K562 (cell line): ENCODE results near the gene ASIC3. TPM values are rescaled to one million over a fixed set of nuclear protein-coding genes. Genes with fewer than 3 reads are reported as not detected.

Experiments used
- ATAC-seq: fragments of 200-7000 bp; cut with Tn5 transposase; 3 replicates; pipeline ENCODE4 v1.9.1; 2020; ENCODE audit warnings: moderate library complexity
- BruUV-seq: library from RNA; stranded (reverse); fragments of 400-500 nt; replicated peaks from 2 replicates; lab custom pipeline; 2021; lab: Mats Ljungman, UMichigan
- CTCF ChIA-PET: fragments of 300-600 bp; formaldehyde crosslinking; extraction: SDS; loops from one replicate; lab custom pipeline; 2021; ENCODE audit warnings: low intra/inter-chr PET ratio; lab: Yijun Ruan, JAX
- POLR2A ChIA-PET: fragments of 300-600, 350-650 bp; sonication (Branson Sonifier 250); formaldehyde crosslinking; extraction: SDS; loops from one replicate; lab custom pipeline; 2021; ENCODE audit warnings: antibody characterized with exemption, inconsistent platforms; lab: Yijun Ruan, JAX
- DNase-seq, 4 experiments: peaks; one replicate each; pipeline versions ENCODE4 v3.0.0 to v3.0.0-alpha.2; 2011 to 2018; ENCODE audit warnings: low spot score in 3 of 4, mixed read lengths in 3 of 4; ENCODE audit errors: extremely low read depth in 1 of 4
- FAIRE-seq: peaks from 2 replicates; lab custom pipeline; 2011; peaks lifted over from hg19 to GRCh38; lab: Jason Lieb, UNC
- H2AFZ ChIP-seq: 2 replicates; pipeline ENCODE4 v1.6.0; 2011; ENCODE audit warnings: low read depth, low read length, control low read depth, inconsistent platforms
- H3K27ac ChIP-seq: fragments of 200-600 bp; 3 replicates; pipeline ENCODE4 v1.8.0; 2011; ENCODE audit warnings: low read depth, mild to moderate bottlenecking, control low read depth, inconsistent platforms, low read length, moderate library complexity, mixed read lengths; ENCODE audit errors: extremely low read depth
- H3K27me3 ChIP-seq, 2 experiments: fragments of 300-600 bp in 1 of 2; 2 replicates in 1 of 2; 3 replicates in 1 of 2; pipeline versions ENCODE4 v1.6.0 to v1.8.0; 2011; ENCODE audit warnings: inconsistent platforms in 2 of 2, low read length in 2 of 2, mild to moderate bottlenecking in 1 of 2, mixed read lengths in 1 of 2, moderate library complexity in 1 of 2; ENCODE audit not compliant: control insufficient read depth in 2 of 2, insufficient read depth in 2 of 2
- H3K36me3 ChIP-seq: fragments of 300-600 bp; 3 replicates; pipeline ENCODE4 v1.8.0; 2011; ENCODE audit warnings: mild to moderate bottlenecking, low read length, inconsistent platforms; ENCODE audit not compliant: control insufficient read depth, insufficient read depth
- H3K4me1 ChIP-seq, 2 experiments: fragments of 200-600 bp in 1 of 2; replicated peaks in 1 of 2; 2 replicates in 1 of 2; 3 replicates in 1 of 2; pipeline versions ENCODE4 v1.5.1 to v1.8.0; 2011; ENCODE audit warnings: inconsistent platforms in 2 of 2, low read length in 2 of 2, mild to moderate bottlenecking in 1 of 2, mixed read lengths in 1 of 2, moderate library complexity in 1 of 2; ENCODE audit not compliant: control insufficient read depth in 2 of 2, insufficient read depth in 2 of 2
- H3K4me2 ChIP-seq: 2 replicates; pipeline ENCODE4 v1.6.1; 2011; ENCODE audit warnings: low read length, control low read depth, inconsistent platforms, mixed read lengths; ENCODE audit not compliant: insufficient read depth
- H3K4me3 ChIP-seq: fragments of 200-600 bp; sonication (generic), shearing (Covaris generic); 2 replicates; pipeline ENCODE4 v1.5.1; 2016; ENCODE audit warnings: control low read depth, inconsistent platforms
- H3K79me2 ChIP-seq: fragments of 200-600 bp; 3 replicates; pipeline ENCODE4 v1.8.0; 2011; ENCODE audit warnings: low read length, inconsistent platforms; ENCODE audit not compliant: control insufficient read depth, insufficient read depth
- H3K9ac ChIP-seq, 2 experiments: 2 replicates each; pipeline versions ENCODE4 v1.6.0 to v1.6.1; 2011; ENCODE audit warnings: low read depth in 2 of 2, low read length in 2 of 2, control low read depth in 1 of 2, inconsistent platforms in 1 of 2, mild to moderate bottlenecking in 1 of 2, mixed read lengths in 1 of 2; ENCODE audit not compliant: insufficient read depth in 1 of 2
- H3K9me1 ChIP-seq: one replicate; pipeline ENCODE4 v1.6.0; 2011; ENCODE audit warnings: inconsistent platforms, mild to moderate bottlenecking, low read length, moderate library complexity; ENCODE audit not compliant: control insufficient read depth, insufficient read depth
- H3K9me3 ChIP-seq: replicated peaks from 2 replicates; pipeline ENCODE4 v1.5.1; 2011; ENCODE audit warnings: low read depth, low read length, inconsistent platforms; ENCODE audit not compliant: control insufficient read depth, insufficient read depth
- H4K20me1 ChIP-seq: replicated peaks from 2 replicates; pipeline ENCODE4 v1.6.1; 2011; ENCODE audit warnings: low read length, inconsistent platforms, mixed read lengths; ENCODE audit not compliant: control insufficient read depth, insufficient read depth
- CBX1 ChIP-seq: sonication (generic); IDR thresholded peaks from 2 replicates; pipeline ENCODE4 v1.6.1; 2016; ENCODE audit warnings: antibody characterized with exemption, low read depth, mild to moderate bottlenecking
- DACH1 ChIP-seq: fragments of 450-650 bp; IDR thresholded peaks from 2 replicates; pipeline ENCODE4 v1.6.1; 2018; ENCODE audit not compliant: partially characterized antibody
- E2F6 ChIP-seq, 2 experiments: IDR thresholded peaks; 2 replicates each; pipeline ENCODE4 v1.6.1; 2011; ENCODE audit warnings: borderline replicate concordance in 1 of 2, control low read depth in 1 of 2, low read depth in 1 of 2, low read length in 1 of 2, mild to moderate bottlenecking in 1 of 2, mixed read lengths in 1 of 2, moderate library complexity in 1 of 2; ENCODE audit not compliant: insufficient read depth in 1 of 2, insufficient read length in 1 of 2, poor library complexity in 1 of 2, severe bottlenecking in 1 of 2; ENCODE audit errors: extremely low read depth in 1 of 2
- FIP1L1 ChIP-seq: fragments of 200-400 bp; formaldehyde crosslinking; IDR thresholded peaks from 2 replicates; pipeline ENCODE4 v1.6.1; 2018; ENCODE audit warnings: mild to moderate bottlenecking, low read depth, low read length; ENCODE audit not compliant: poor library complexity, severe bottlenecking
- HMGN3 ChIP-seq: IDR thresholded peaks from 2 replicates; pipeline ENCODE4 v1.6.1; 2011; ENCODE audit warnings: borderline replicate concordance, low read depth, mild to moderate bottlenecking, mixed read lengths, low read length; ENCODE audit not compliant: insufficient read length; ENCODE audit errors: extremely low read depth
- JUND ChIP-seq, 2 experiments: IDR thresholded peaks; 2 replicates in 1 of 2; 3 replicates in 1 of 2; pipeline ENCODE4 v1.6.1; 2011; ENCODE audit warnings: borderline replicate concordance in 2 of 2, low read depth in 2 of 2, low read length in 2 of 2, improper control_type of control experiment in 1 of 2, missing biosample characterization in 1 of 2, missing genetic modification characterization in 1 of 2, missing genetic modification reagents in 1 of 2
- MAZ ChIP-seq, 2 experiments: fragments of 450-650 bp in 1 of 2; sonication (generic) in 1 of 2; formaldehyde crosslinking; IDR thresholded peaks in 1 of 2; conservative IDR thresholded peaks in 1 of 2; 2 replicates each; pipeline versions ENCODE4 v1.4.0 to v1.5.0; 2020; ENCODE audit warnings: mild to moderate bottlenecking in 1 of 2, missing genetic modification reagents in 1 of 2
- SNRNP70 ChIP-seq: fragments of 200-400 bp; formaldehyde crosslinking; optimal IDR thresholded peaks from 2 replicates; pipeline ENCODE3; 2017; ENCODE audit warnings: low read depth, low read length
- TOE1 ChIP-seq, 2 experiments: fragments of 450-650 bp in 1 of 2; sonication (generic) in 1 of 2; formaldehyde crosslinking in 1 of 2; IDR thresholded peaks; 2 replicates each; pipeline versions ENCODE4 v1.7.1 to v1.8.0; 2016 to 2022; ENCODE audit warnings: borderline replicate concordance in 2 of 2, mild to moderate bottlenecking in 2 of 2, antibody characterized with exemption in 1 of 2, inconsistent platforms in 1 of 2, low read depth in 1 of 2, missing genetic modification reagents in 1 of 2, moderate library complexity in 1 of 2
- ZNF561 ChIP-seq: fragments of 450-650 bp; formaldehyde crosslinking; conservative IDR thresholded peaks from 2 replicates; pipeline ENCODE4 v1.4.0; 2020; ENCODE audit warnings: mild to moderate bottlenecking, moderate library complexity
- ZNF695 ChIP-seq: fragments of 450-650 bp; formaldehyde crosslinking; IDR thresholded peaks from 2 replicates; pipeline ENCODE4 v1.4.0; 2020; ENCODE audit warnings: mild to moderate bottlenecking, moderate library complexity
- WGBS: fragments of 100-300 bp; shearing (Covaris generic); methylation state at CpG from one replicate; pipeline ENCODE4 v1.1.6; 2016; ENCODE audit warnings: low coverage, mixed read lengths; ENCODE audit not compliant: insufficient coverage; ENCODE audit errors: missing lambda C conversion rate; 5-methylcytosine and 5-hydroxymethylcytosine counted together
- in situ Hi-C: fragments of 300-500 bp; cut with MboI; formaldehyde crosslinking; loops from 4 replicates; pipeline ENCODE4 v1.15.0; 2018; ENCODE audit warnings: inconsistent platforms, mixed read lengths
- intact Hi-C: fragments of 100-400 bp; cut with micrococcal nuclease; formaldehyde crosslinking; loops from 2 replicates; pipeline ENCODE4 v1.14.2; 2022
- polyA plus RNA-seq, 8 experiments: library from polyadenylated mRNA; depleted of rRNA in 4 of 8; stranded (reverse) in 5 of 8; unstranded in 3 of 8; fragments of >200 nt; fragmentation: Nextera tagmentation in 2 of 8; fragmentation: Illumina TruSeq in 1 of 8; extraction: Ambion mirVana in 2 of 8; extraction: Trizol in 1 of 8; gene quantifications; 2 replicates each; pipeline versions ENCODE4 v1.2.1 to v1.2.3, GENCODE V29; 2011 to 2014; ENCODE audit warnings: inconsistent platforms in 1 of 8, missing spikeins in 1 of 8
- total RNA-seq, 7 experiments: library from RNA; depleted of rRNA in 6 of 7; stranded (reverse); fragments of >200 nt in 6 of 7; fragmentation: Illumina TruSeq in 2 of 7; extraction: Trizol in 2 of 7; gene quantifications; 2 replicates each; pipeline versions ENCODE4 v1.2.1 to v1.2.3, GENCODE V29; 2011 to 2021; ENCODE audit warnings: low replicate concordance in 1 of 7
- TF ChIP-seq, protein P1 (sequence below): fragments of 450-650 bp; formaldehyde crosslinking; IDR thresholded peaks from 2 replicates; pipeline ENCODE4 v1.4.0; 2022; ENCODE audit warnings: missing genetic modification characterization
- TF ChIP-seq, protein P2 (sequence below): sonication (generic); formaldehyde crosslinking; IDR thresholded peaks from 2 replicates; pipeline ENCODE4 v1.8.0; 2022; ENCODE audit warnings: mild to moderate bottlenecking, missing genetic modification reagents, borderline replicate concordance

ASIC3 gene
- total and polyA plus RNA-seq, 9 of the 15 experiments (the other 6 are each of a cell fraction or from before 2014, with no cell fraction given), result 0.11 to 5.0 (median 0.87) TPM

DNA sequence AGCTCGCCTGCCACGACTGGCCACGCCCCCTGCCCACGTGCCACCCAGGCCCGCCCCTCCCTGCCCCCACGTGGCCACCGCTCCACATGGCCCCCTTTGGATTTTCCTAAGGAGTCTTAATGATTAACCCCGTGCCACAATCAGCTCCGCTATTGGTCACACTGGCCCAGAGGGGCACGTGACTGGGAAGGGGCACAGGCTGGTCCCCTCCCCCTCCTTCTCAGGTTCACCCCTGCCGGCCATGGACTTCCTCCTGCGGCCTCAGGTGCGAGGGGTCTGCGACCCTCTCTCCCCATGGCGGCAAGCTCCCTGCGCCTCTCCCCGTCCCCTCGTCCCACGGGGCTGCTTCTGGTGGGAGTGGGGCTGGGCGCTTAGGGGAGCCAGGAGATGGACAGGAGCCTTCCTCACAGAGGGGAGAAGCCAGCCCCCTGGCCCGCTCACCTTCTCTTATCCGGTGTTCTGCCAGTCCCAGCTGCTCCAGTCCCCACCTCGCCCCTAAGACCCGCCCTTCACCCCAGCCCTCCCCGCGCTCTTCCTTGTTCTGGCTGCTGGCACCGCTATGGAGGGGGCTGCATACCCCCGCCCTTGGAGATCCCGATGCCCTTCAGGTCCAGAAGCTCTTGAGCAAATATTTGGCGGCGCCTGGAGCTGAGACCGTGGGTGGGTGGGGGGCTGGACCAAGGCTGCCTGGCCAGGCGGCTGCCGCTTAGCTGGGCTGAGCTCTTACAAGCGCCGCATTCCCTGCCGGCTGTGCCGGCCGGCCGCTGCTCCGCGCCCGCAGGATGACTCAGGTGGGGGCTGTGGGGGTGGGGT lies 14.3 kb downstream of the ASIC3 start:
- Histone ChIP-seq H3K4me3 (peak overlapping the region; percentile 84), H2AFZ (peak overlapping the region; percentile 55), H3K27ac (peak overlapping the region; percentile 90), H4K20me1 (peaks cover 10% of the 10 kb centered on the region), H3K9me3 (no peaks in the 10 kb centered on the region), H3K36me3 (peaks cover 53% of the 10 kb centered on the region), H3K27me3 (no peaks in the 10 kb centered on the region), H3K4me1 (peaks cover 42 to 81% of the 10 kb centered on the region in 2 experiments), H3K79me2 (peaks cover 68% of the 10 kb centered on the region), H3K4me2 (peak overlapping the region; percentile 94), H3K9me1 (no peaks in the 10 kb centered on the region), H3K9ac (peak overlapping the region; percentile 85 to 91)
- in situ Hi-C loops (no loop called here), intact Hi-C loops (no loop called here)
- BruUV-seq, result TSS peak; percentile 83
- 1% methylated on average over 43 of the region's 43 CpGs for WGBS
- FAIRE-seq (no peak), ATAC-seq (peak; percentile 65), DNase-seq (peak; percentile 91 to 96 (median 94))
- POLR2A ChIA-PET, result interaction anchor here (0.6 to 2.7 kb wide), 13 partner anchors 9 to 720 kb away, joined by 3 to 9 read pairs (median 5); partner anchors contain the start of gene FASTK
- CTCF ChIA-PET, result no interaction called here
- peak; percentile 1; the same call in 1 of the 2 replicates for TF ChIP-seq CBX1
- TF ChIP-seq, protein P1, sequence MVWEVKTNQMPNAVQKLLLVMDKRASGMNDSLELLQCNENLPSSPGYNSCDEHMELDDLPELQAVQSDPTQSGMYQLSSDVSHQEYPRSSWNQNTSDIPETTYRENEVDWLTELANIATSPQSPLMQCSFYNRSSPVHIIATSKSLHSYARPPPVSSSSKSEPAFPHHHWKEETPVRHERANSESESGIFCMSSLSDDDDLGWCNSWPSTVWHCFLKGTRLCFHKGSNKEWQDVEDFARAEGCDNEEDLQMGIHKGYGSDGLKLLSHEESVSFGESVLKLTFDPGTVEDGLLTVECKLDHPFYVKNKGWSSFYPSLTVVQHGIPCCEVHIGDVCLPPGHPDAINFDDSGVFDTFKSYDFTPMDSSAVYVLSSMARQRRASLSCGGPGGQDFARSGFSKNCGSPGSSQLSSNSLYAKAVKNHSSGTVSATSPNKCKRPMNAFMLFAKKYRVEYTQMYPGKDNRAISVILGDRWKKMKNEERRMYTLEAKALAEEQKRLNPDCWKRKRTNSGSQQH (CRISPR knock-in tag), result 0 out of 2 replicates have a peak, but pooled peaks have one; percentile 4
- no peak for TF ChIP-seq ZNF561
- TF ChIP-seq FIP1L1, result peak; percentile 72
- peak; percentile 62 for TF ChIP-seq JUND (IDR thresholded peaks at IDR 0.05; ENCODE audit: borderline replicate concordance, low read depth, low read length)
- no peak; the same call in 2 of the 3 replicates for TF ChIP-seq JUND (tag; IDR thresholded peaks at IDR 0.05; ENCODE audit: borderline replicate concordance, low read depth, low read length)
- TF ChIP-seq HMGN3, result peak; percentile 89
- TF ChIP-seq, protein P2, sequence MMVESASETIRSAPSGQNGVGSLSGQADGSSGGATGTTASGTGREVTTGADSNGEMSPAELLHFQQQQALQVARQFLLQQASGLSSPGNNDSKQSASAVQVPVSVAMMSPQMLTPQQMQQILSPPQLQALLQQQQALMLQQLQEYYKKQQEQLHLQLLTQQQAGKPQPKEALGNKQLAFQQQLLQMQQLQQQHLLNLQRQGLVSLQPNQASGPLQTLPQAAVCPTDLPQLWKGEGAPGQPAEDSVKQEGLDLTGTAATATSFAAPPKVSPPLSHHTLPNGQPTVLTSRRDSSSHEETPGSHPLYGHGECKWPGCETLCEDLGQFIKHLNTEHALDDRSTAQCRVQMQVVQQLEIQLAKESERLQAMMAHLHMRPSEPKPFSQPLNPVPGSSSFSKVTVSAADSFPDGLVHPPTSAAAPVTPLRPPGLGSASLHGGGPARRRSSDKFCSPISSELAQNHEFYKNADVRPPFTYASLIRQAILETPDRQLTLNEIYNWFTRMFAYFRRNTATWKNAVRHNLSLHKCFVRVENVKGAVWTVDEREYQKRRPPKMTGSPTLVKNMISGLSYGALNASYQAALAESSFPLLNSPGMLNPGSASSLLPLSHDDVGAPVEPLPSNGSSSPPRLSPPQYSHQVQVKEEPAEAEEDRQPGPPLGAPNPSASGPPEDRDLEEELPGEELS (CRISPR knock-in tag), result 0 out of 2 replicates have a peak, but pooled peaks have one; percentile 37
- TF ChIP-seq DACH1, result peak; percentile 57
- TF ChIP-seq ZNF695, result 0 out of 2 replicates have a peak, but pooled peaks have one; percentile 5
- TF ChIP-seq E2F6 (IDR thresholded peaks at IDR 0.05; ENCODE audit: borderline replicate concordance in 1 of 2, extremely low read depth in 1 of 2, insufficient read depth in 1 of 2, insufficient read length in 1 of 2, low read depth in 1 of 2, low read length in 1 of 2, poor library complexity in 1 of 2, severe bottlenecking in 1 of 2), result peak in 1 of 2 experiments; percentile 88
- TF ChIP-seq SNRNP70, result no peak
- peak in 1 of 2 experiments; percentile 49; a peak in 2 of 4 replicates for TF ChIP-seq MAZ (CRISPR knock-in tag; conservative IDR thresholded peaks at IDR 0.05 in 1 of 2, IDR thresholded peaks at IDR 0.05 in 1 of 2)
- peak; percentile 54; the same call in 1 of the 2 replicates for TF ChIP-seq TOE1 (IDR thresholded peaks at IDR 0.05; ENCODE audit: borderline replicate concordance)
- TF ChIP-seq TOE1 (CRISPR knock-in tag; IDR thresholded peaks at IDR 0.05; ENCODE audit: borderline replicate concordance, low read depth), result no peak
